ENCODE measurements around the gene WFDC5.

WFDC5 gene

DNA sequence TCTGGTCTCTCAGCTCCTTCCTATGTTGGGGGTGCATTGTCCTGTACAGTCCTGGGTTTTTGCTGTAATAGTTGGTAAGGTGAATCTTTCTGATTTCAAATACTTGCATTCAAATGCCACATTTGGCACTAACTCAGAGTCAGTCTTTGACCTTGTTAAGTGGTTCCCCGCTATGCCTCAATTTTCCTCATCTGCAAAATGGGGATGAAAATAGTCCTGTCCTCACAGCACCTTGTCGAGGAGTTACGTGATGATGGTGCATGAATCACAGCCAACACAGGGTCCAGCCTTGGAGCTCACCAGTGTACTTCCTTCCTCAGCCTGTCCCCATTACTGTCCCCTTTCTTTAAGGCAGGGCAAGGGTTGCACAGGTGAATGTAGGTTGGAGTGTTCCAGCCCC, 1.1 kb downstream of the WFDC5 start:
- DNase-seq: no peak

DNA sequence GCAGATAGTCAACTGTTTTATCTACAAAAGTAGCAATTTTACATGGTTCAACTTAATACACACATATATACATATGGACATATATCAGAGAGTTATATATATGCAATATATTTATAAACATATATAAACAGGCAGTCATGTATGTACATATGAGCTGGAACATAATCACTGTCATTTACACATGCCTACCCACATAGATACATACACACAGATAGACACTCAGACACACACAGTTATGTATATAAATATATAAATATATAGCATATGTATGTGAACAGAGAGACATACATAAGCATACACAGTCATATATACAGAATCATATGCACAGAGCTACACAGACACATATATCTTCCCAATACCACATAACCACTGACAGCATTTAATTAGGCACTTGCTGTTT, 2.2 kb downstream of the WFDC5 start:
- DNase-seq: no peak

GRCh38 chr20:45111799-45112471, 3.0 kb downstream of the WFDC5 start:
- DNase-seq: no peak

DNA sequence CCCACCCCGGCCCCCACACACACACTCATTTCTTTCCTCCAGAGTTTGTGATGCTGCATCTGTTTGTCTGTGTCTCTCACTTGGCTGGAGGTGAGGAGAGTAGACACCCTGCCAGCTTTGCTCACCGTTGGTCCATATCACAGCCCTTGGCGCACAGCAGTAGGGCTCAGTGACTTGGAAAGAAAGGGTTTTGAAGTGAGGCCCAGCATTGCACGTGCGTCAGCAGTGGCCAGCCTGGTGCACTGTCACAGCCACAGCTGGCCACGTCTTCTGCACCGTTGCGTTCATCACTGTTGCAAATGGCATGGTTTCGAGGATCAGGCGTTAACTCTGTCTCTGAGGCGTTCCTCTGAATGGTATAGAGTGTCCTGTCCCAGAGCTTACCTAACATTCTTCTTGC, 3.7 kb downstream of the WFDC5 start:
- no peak for DNase-seq

DNA sequence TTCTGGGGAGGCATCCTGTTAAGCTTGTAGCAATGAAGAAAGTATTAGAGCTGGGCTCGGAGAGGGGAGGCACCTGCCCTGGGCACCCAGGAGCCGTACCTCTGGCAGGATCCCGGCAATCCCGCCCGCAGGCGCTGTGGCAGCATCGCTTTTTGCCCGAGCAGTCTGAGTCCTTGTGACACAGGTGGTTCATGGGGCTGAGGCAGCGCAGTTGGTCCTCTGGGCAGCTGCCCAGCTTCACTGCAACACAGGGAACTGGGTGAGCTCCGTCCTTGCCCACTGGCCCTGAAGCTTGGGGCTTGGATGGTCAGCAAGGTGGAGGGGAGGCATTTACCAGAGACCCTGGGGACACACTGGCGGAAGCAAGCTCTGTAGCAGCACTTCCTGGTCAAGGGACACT, 4.7 kb downstream of the WFDC5 start:
- DNase-seq: no peak

GRCh38 chr20:45109634-45110033, 5.3 kb downstream of the WFDC5 start:
- DNase-seq: no peak

DNA sequence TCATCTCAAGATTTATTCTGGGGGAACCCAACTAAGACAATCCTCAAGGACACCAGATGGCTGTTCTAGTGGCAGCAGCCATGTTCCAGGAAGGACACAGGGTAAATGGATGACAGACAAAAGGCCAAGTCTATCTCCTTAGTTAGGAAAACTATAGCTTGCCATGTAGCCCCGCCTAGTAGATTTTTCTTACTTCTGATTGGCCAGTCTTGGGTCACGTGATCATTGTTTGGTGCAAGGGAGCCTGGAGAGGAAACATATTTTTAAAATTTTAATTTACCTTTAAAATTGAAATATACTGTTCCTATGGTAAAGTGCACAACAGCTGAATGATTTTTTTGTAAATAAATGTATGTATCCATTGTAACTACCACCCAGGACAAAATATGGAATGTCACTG, 9.7 kb downstream of the WFDC5 start:
- no peak for DNase-seq

- DNase-seq: no peak
Measured at GRCh38 chr20:45104786-45105185, 10.2 kb downstream of the WFDC5 start.

GRCh38 chr20:45103072-45103471, 11.9 kb downstream of the WFDC5 start:
- DNase-seq: no peak

- DNase-seq: no peak
Measured at GRCh38 chr20:45101333-45101850, 13.6 kb downstream of the WFDC5 start.

GRCh38 chr20:45100563-45101245, 14.3 kb downstream of the WFDC5 start, which contains the start of gene KCNS1:
KCNS1 (minus strand) TSS chr20:45101127; CDS start chr20:45099236, 1,891 bp downstream.
- DNase-seq: no peak

DNA sequence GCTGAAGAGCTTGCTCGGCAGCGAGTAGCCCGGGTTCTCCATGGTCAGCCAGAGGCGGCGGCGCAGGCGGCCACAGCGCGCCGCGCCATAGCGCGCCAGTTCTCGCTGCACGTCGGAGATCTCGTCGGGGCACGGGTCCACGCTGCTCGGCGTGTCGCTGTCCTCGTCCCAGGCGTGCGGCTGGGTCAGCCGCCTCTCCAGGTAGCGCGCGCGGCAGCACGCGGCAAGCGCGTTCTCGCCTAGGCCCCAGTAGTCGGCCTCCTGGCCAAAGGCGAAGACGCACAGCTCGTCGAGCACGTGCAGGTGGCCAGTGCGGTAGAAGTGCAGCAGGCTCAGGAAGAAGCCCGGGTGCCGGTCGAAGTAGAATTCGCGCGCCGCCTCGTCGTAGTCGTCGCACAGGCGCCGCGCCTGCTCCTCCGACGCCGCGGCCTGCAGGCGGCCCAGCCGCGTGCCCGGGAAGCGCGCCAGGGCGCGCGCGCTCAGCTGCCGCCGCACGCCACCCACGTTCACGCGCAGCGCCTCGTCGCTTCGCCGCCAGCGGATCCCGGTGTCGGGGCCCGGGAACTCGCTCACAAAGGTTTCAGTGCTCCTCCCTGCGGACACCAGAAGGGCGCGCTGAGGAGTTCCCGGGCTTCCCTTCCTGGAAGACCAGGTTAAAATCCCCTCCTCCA, 16.7 kb downstream of the WFDC5 start:
- DNase-seq: no peak

DNA sequence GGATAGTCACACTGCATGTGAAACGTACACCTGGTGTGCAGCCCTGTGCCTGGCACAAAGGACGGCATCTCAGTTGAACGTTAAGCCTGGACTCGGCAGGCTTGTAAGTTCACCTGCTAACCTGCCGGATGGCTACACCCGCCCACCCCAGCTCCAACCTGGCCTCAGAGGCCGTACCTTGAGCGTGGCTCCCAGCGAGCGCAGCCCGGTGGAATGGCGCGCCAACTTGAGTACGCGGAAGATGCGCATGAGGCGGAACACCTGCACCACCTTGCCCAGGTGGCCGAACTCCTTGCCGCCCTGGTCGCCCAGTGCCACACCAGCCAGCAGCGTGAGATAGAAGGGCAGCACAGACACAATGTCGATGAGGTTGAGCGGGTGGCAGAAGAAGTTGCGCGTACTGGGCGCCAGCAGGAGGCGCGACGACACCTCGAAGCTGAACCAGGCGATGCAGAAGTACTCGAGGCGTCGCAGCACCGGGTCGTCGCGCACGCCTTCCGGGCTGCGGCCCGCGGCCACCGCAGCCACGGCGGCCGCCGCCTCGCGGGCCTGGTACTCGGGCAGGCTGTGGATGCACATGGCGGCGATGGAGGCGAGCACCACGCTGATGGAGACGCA, 17.4 kb downstream of the WFDC5 start:
- DNase-seq: no peak

DNA sequence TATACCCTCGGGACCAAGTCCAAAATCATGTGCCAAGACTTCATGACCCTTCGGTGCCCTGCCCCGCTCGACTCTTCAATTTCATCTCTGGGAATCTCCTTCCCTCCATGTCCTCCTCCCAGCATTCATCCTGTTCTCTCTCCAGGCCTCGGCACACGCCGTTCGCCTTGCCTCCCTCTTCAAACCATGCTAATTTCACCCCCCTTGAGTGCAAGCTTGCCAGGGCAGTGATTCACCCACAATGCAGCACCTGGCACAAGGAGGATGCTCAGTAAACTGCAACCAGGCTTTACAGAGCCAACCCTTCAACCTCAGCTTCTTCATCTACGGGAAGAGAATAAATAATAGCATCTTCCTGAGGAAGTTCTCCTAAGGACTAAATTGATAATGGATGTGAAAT, 18.2 kb downstream of the WFDC5 start:
- DNase-seq: no peak

GRCh38 chr20:45095805-45096238, 19.2 kb downstream of the WFDC5 start:
- DNase-seq: no peak

- no peak for DNase-seq
Measured at GRCh38 chr20:45094864-45095574, 20.0 kb downstream of the WFDC5 start.

DNA sequence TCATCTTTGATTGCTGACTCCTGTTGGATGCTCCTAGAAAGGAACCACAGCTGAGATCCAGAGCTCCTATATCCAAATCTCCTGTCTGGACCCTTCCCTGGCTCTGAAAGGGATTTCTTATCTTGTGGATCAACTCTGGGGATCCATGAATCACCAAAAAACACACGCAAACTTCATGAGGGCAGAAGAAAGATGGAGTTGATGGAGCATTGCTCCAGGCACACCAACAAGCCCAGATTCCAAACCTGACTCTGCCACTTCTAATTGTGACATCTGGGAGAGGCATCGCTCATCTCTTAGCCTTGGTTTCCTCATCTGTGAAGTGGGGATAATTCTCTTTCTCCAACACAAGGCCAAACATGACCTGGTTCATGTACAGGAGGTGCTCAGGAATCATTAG, 20.8 kb downstream of the WFDC5 start:
- DNase-seq: no peak

DNA sequence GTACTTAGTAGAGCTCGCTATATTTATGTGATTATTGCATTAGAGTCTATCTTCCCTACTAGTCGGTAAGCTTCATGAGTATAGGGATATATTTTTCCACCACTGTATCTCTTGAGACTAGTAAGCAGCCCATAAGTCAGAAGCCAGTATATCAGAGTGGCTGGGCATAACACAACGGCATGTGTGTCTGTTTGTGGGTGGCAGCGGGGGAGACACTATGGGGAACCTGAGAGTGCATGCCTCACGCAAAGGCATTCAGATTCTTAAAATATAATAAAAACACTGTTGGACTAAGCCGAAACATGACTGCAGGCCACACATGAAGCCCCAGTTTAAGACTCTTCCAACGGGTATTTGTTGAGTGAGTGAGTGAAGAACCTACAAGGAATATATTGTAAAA, 22.1 kb downstream of the WFDC5 start:
- DNase-seq: no peak

GRCh38 chr20:45091366-45091765, 23.6 kb downstream of the WFDC5 start:
- no peak for DNase-seq

- DNase-seq: no peak
Measured at GRCh38 chr20:45090481-45090880, 24.5 kb downstream of the WFDC5 start.

DNA sequence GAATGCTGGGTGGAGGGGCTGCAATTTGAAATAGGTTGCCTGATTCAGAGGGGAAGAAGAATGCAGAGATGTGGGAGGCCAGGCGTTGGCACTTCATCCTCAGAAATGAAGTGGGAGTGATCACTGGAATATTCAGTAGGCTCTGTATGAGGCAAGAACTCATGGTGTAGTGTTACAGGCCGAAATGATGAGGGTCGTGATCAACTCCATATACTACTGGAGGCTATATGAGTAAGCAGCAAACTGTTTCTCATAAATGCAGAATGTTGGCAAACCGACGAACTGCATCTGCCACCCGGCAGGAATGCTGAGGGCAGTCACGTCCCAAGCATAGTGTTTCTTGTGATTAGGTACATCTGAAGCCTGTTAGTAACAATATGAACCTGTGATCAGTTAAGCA, 26.7 kb downstream of the WFDC5 start:
- no peak for DNase-seq

DNA sequence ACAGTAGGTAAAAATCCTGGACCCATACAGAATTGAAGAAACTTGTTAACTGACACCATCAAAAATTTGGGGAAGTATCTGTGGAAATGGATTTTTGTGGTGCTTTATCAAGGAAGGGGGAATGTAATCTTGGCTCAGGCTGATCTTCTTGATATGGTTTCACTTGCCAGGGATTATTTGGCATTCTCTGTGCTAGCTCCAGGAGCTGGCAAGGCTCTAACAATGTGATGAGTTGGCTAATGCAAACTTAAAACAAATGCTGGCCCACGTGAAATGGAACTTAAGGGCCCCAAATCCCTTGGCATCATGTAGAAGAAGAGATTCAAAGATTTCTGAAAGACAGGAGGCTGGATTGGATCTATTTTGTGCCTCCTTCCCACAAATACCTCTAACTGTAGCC, 27.2 kb downstream of the WFDC5 start:
- DNase-seq: no peak

Measured in NCI-H748 treated with DMSO at 0.1 percent for 48 hours (cell line).